HepG2 (cell line): Measurements from ENCODE around the gene HIRA. TPM values are rescaled to one million over a fixed set of nuclear protein-coding genes. Genes with fewer than 3 reads are reported as not detected.

Experiments used
- ATAC-seq: fragments of 200-7000 bp; cut with Tn5 transposase; 3 replicates; pipeline ENCODE4 v1.9.1; 2020; ENCODE audit warnings: mild to moderate bottlenecking, moderate library complexity
- BruUV-seq: library from RNA; stranded (reverse); fragments of 400-500 nt; replicated peaks from 2 replicates; lab custom pipeline; 2021; lab: Mats Ljungman, UMichigan
- CTCF ChIA-PET: fragments of 300-600 bp; formaldehyde crosslinking; extraction: SDS; loops from one replicate; lab custom pipeline; 2021; ENCODE audit warnings: low total read pairs, inconsistent platforms, low intra/inter-chr PET ratio; lab: Yijun Ruan, JAX
- POLR2A ChIA-PET: fragments of 350-600 bp; sonication (Branson Sonifier 250); formaldehyde crosslinking; loops from one replicate; lab custom pipeline; 2020; ENCODE audit warnings: antibody characterized with exemption, inconsistent platforms; lab: Yijun Ruan, JAX
- DNase-seq: peaks from one replicate; pipeline ENCODE4 v3.0.0-alpha.2; 2015; ENCODE audit warnings: low spot score
- FAIRE-seq: peaks from 3 replicates; lab custom pipeline; 2011; peaks lifted over from hg19 to GRCh38; lab: Jason Lieb, UNC
- H2AFZ ChIP-seq: one replicate; pipeline ENCODE4 v1.6.1; 2011; ENCODE audit warnings: low read length, inconsistent platforms
- H3K27ac ChIP-seq: fragments of 300-600 bp; 3 replicates; pipeline ENCODE4 v1.8.0; 2011; ENCODE audit warnings: mixed run types, mild to moderate bottlenecking, mixed read lengths, low read length, inconsistent platforms; ENCODE audit not compliant: insufficient read depth; ENCODE audit errors: extremely low read length
- H3K27me3 ChIP-seq, 2 experiments: fragments of 200-600 bp in 1 of 2; 2 replicates in 1 of 2; 3 replicates in 1 of 2; pipeline versions ENCODE4 v1.6.0 to v1.8.0; 2011; ENCODE audit warnings: low read length in 2 of 2, mild to moderate bottlenecking in 2 of 2, moderate library complexity in 2 of 2, inconsistent platforms in 1 of 2; ENCODE audit not compliant: insufficient read depth in 2 of 2, control insufficient read depth in 1 of 2
- H3K36me3 ChIP-seq, 2 experiments: fragments of 200-600 bp in 1 of 2; replicated peaks in 1 of 2; 2 replicates in 1 of 2; 3 replicates in 1 of 2; pipeline versions ENCODE4 v1.5.1 to v1.8.0; 2011; ENCODE audit warnings: low read length in 2 of 2, inconsistent platforms in 1 of 2; ENCODE audit not compliant: insufficient read depth in 2 of 2, control insufficient read depth in 1 of 2
- H3K4me1 ChIP-seq: 2 replicates; pipeline ENCODE4 v1.5.1; 2012; ENCODE audit warnings: low read length, inconsistent platforms; ENCODE audit not compliant: insufficient read depth
- H3K4me2 ChIP-seq: 2 replicates; pipeline ENCODE4 v1.6.0; 2011; ENCODE audit warnings: low read depth, low read length, inconsistent platforms
- H3K4me3 ChIP-seq, 3 experiments: fragments of 200-600 bp in 1 of 3; sonication (generic), shearing (Covaris generic) in 1 of 3; replicated peaks in 1 of 3; 2 replicates each; pipeline ENCODE4 v1.5.1; 2011 to 2016; ENCODE audit warnings: low read length in 3 of 3, inconsistent platforms in 2 of 3, low read depth in 2 of 3, mild to moderate bottlenecking in 2 of 3, control low read depth in 1 of 3, mixed read lengths in 1 of 3; ENCODE audit not compliant: insufficient read depth in 1 of 3
- H3K79me2 ChIP-seq: one replicate; pipeline ENCODE4 v1.6.1; 2011; ENCODE audit warnings: low read length, inconsistent platforms; ENCODE audit not compliant: insufficient read depth
- H3K9ac ChIP-seq: 2 replicates; pipeline ENCODE4 v1.6.0; 2011; ENCODE audit warnings: mild to moderate bottlenecking, low read depth, low read length, inconsistent platforms; ENCODE audit not compliant: insufficient read depth
- H3K9me3 ChIP-seq: 2 replicates; pipeline ENCODE4 v1.5.1; 2012; ENCODE audit warnings: mild to moderate bottlenecking, low read length
- H4K20me1 ChIP-seq: 2 replicates; pipeline ENCODE4 v1.6.0; 2011; ENCODE audit warnings: inconsistent platforms, mild to moderate bottlenecking, low read length, moderate library complexity; ENCODE audit not compliant: insufficient read depth
- BCL3 ChIP-seq: sonication (generic); formaldehyde crosslinking; IDR thresholded peaks from 2 replicates; pipeline ENCODE4 v1.5.1; 2020; ENCODE audit warnings: mild to moderate bottlenecking, missing genetic modification reagents, moderate library complexity
- HNRNPH1 ChIP-seq: fragments of 200-400 bp; formaldehyde crosslinking; optimal IDR thresholded peaks from 2 replicates; pipeline ENCODE3; 2017; ENCODE audit warnings: mild to moderate bottlenecking, low read depth, low read length
- KDM1A ChIP-seq: IDR thresholded peaks from 2 replicates; pipeline ENCODE4 v1.6.1; 2016; ENCODE audit warnings: missing compliant biosample characterization
- MIXL1 ChIP-seq: IDR thresholded peaks from 2 replicates; pipeline ENCODE4 v1.6.1; 2016
- NFIB ChIP-seq: sonication (generic); formaldehyde crosslinking; IDR thresholded peaks from 2 replicates; pipeline ENCODE4 v1.9.0; 2021; ENCODE audit warnings: missing genetic modification reagents, mild to moderate bottlenecking, borderline replicate concordance
- PAWR ChIP-seq: sonication (generic); formaldehyde crosslinking; IDR thresholded peaks from 2 replicates; pipeline ENCODE4 v1.4.0; 2020; ENCODE audit warnings: missing genetic modification reagents, mild to moderate bottlenecking, borderline replicate concordance
- SIX1 ChIP-seq: sonication (generic); formaldehyde crosslinking; IDR thresholded peaks from 2 replicates; pipeline ENCODE4 v1.4.0; 2020; ENCODE audit warnings: missing genetic modification reagents, borderline replicate concordance
- TBL1XR1 ChIP-seq: fragments of 150-350 bp; IDR thresholded peaks from 2 replicates; pipeline ENCODE4 v1.6.1; 2014; ENCODE audit warnings: borderline replicate concordance, low read length; ENCODE audit not compliant: partially characterized antibody
- TCF7 ChIP-seq: sonication (generic); IDR thresholded peaks from 2 replicates; pipeline ENCODE4 v1.6.1; 2016; ENCODE audit warnings: antibody characterized with exemption, low read depth
- ZIK1 ChIP-seq: sonication (generic); formaldehyde crosslinking; IDR thresholded peaks from 2 replicates; pipeline ENCODE4 v1.5.0; 2020; ENCODE audit warnings: mild to moderate bottlenecking, low read depth, missing genetic modification reagents, borderline replicate concordance
- ZNF251 ChIP-seq: sonication (generic); formaldehyde crosslinking; IDR thresholded peaks from 2 replicates; pipeline ENCODE4 v1.9.0; 2021; ENCODE audit warnings: mild to moderate bottlenecking, missing genetic modification reagents
- ZNF33B ChIP-seq: sonication (generic); formaldehyde crosslinking; IDR thresholded peaks from 2 replicates; pipeline ENCODE4 v1.5.1; 2020; ENCODE audit warnings: mild to moderate bottlenecking, missing genetic modification reagents
- ZNF510 ChIP-seq: sonication (generic); formaldehyde crosslinking; IDR thresholded peaks from 2 replicates; pipeline ENCODE4 v1.4.0; 2020; ENCODE audit warnings: low read depth, mild to moderate bottlenecking, missing genetic modification reagents
- ZNF574 ChIP-seq: sonication (generic); formaldehyde crosslinking; IDR thresholded peaks from 2 replicates; pipeline ENCODE4 v1.4.0; 2020; ENCODE audit warnings: missing genetic modification reagents
- ZNF710 ChIP-seq: sonication (generic); formaldehyde crosslinking; IDR thresholded peaks from 2 replicates; pipeline ENCODE4 v1.5.0; 2020; ENCODE audit warnings: mild to moderate bottlenecking, missing genetic modification reagents, borderline replicate concordance
- ZNF747 ChIP-seq: sonication (generic); formaldehyde crosslinking; IDR thresholded peaks from 2 replicates; pipeline ENCODE4 v1.8.1; 2023; ENCODE audit warnings: missing genetic modification reagents, mild to moderate bottlenecking, borderline replicate concordance
- in situ Hi-C: cut with HindIII; loops from 2 replicates; pipeline ENCODE4 v1.10.0; 2017; ENCODE audit warnings: low pct_unique_long_range_greater_than_20kb; ENCODE audit not compliant: extremely low pct_ligation_motif_present
- intact Hi-C: fragments of 100-400 bp; cut with micrococcal nuclease; formaldehyde crosslinking; loops from one replicate; pipeline ENCODE4 v1.10.0; 2022; ENCODE audit not compliant: unreplicated experiment
- polyA plus RNA-seq, 8 experiments: library from polyadenylated mRNA; depleted of rRNA in 3 of 8; stranded (reverse) in 7 of 8; unstranded in 1 of 8; fragments of >200 nt; fragmentation: Illumina TruSeq in 4 of 8; extraction: Trizol in 4 of 8; gene quantifications; 2 replicates each; pipeline versions ENCODE4 v1.2.1 to v1.2.3, GENCODE V29; 2011 to 2016; ENCODE audit warnings: low read depth in 4 of 8, missing spikeins in 1 of 8, mixed read lengths in 1 of 8; ENCODE audit not compliant: insufficient read depth in 1 of 8
- total RNA-seq, 5 experiments: library from RNA; depleted of rRNA; stranded (reverse); fragments of >200 nt; fragmentation: Illumina TruSeq; extraction: Trizol; gene quantifications; 2 replicates each; pipeline ENCODE4 v1.2.3, GENCODE V29; 2016; ENCODE audit warnings: low read depth in 1 of 5

HIRA gene
- total and polyA plus RNA-seq, 2 of the 13 experiments (the other 11 are each of a cell fraction or from before 2014, with no cell fraction given): 21.5 to 29.2 TPM

GRCh38 chr22:19371893-19372292 lies 59.6 kb downstream of the HIRA start:
- no peaks in the 10 kb centered on the region for H3K79me2 ChIP-seq
- TSS peak; percentile 21 for BruUV-seq
- peaks cover 43 to 90% of the 10 kb centered on the region in 2 experiments for H3K36me3 ChIP-seq
- H3K4me2 ChIP-seq: no peak overlapping the region
- ATAC-seq (no peak), DNase-seq (no peak), FAIRE-seq (no peak)
- POLR2A ChIA-PET: no interaction called here
- no peak overlapping the region for H3K4me3 ChIP-seq
- no peaks in the 10 kb centered on the region for H3K4me1 ChIP-seq
- intact Hi-C loops: no loop called here
- no peak overlapping the region for H3K9ac ChIP-seq
- H4K20me1 ChIP-seq: no peaks in the 10 kb centered on the region
- H2AFZ ChIP-seq: no peak overlapping the region
- no peaks in the 10 kb centered on the region for H3K27me3 ChIP-seq
- in situ Hi-C loops: no loop called here
- no peaks in the 10 kb centered on the region for H3K9me3 ChIP-seq
- TF ChIP-seq ZNF747 (no peak), ZNF710 (CRISPR knock-in tag) (no peak), ZNF574 (no peak), BCL3 (no peak), NFIB (CRISPR knock-in tag) (no peak), ZNF510 (CRISPR knock-in tag) (no peak), TCF7 (no peak), PAWR (CRISPR knock-in tag) (no peak), TBL1XR1 (no peak), ZIK1 (CRISPR knock-in tag) (no peak), ZNF33B (CRISPR knock-in tag) (no peak), SIX1 (no peak), ZNF251 (CRISPR knock-in tag) (no peak), HNRNPH1 (no peak), MIXL1 (CRISPR knock-in tag) (no peak), KDM1A (CRISPR knock-in tag) (no peak)
- no peak overlapping the region for H3K27ac ChIP-seq
- CTCF ChIA-PET: no interaction called here
